HepG2 (cell line): Measurements from ENCODE around the gene INTS3. TPM values are rescaled to one million over a fixed set of nuclear protein-coding genes. Genes with fewer than 3 reads are reported as not detected.
A peak's percentile ranks its signal among the peaks of the same experiment; 100 is the strongest.

Experiments
- BRCA1 ChIP-seq: sonication (generic); formaldehyde crosslinking; IDR thresholded peaks from 2 replicates; pipeline ENCODE4 v1.4.0; 2020; ENCODE audit warnings: missing genetic modification reagents
- CAMTA2 ChIP-seq: sonication (generic); formaldehyde crosslinking; IDR thresholded peaks from 2 replicates; pipeline ENCODE4 v1.4.0; 2020; ENCODE audit warnings: mild to moderate bottlenecking, missing genetic modification reagents, borderline replicate concordance
- CHD4 ChIP-seq: fragments of 200-600 bp; sonication (generic); IDR thresholded peaks from 2 replicates; pipeline ENCODE4 v1.7.0; 2017; ENCODE audit warnings: mild to moderate bottlenecking, low read length, borderline replicate concordance
- FIP1L1 ChIP-seq: fragments of 200-400 bp; formaldehyde crosslinking; IDR thresholded peaks from 2 replicates; pipeline ENCODE4 v1.6.1; 2018; ENCODE audit warnings: low read depth, mild to moderate bottlenecking, low read length, moderate library complexity, borderline replicate concordance; ENCODE audit not compliant: insufficient read depth
- FOXJ3 ChIP-seq: sonication (generic); formaldehyde crosslinking; IDR thresholded peaks from 2 replicates; pipeline ENCODE4 v1.4.0; 2020; ENCODE audit warnings: missing genetic modification reagents, mild to moderate bottlenecking, borderline replicate concordance
- HMG20B ChIP-seq: conservative IDR thresholded peaks from 2 replicates; pipeline ENCODE4 v1.6.1; 2016; ENCODE audit warnings: missing genetic modification reagents, missing compliant biosample characterization
- KDM4B ChIP-seq: sonication (generic); formaldehyde crosslinking; IDR thresholded peaks from 2 replicates; pipeline ENCODE4 v1.4.0; 2020; ENCODE audit warnings: missing genetic modification reagents
- MEIS2 ChIP-seq: sonication (generic); formaldehyde crosslinking; IDR thresholded peaks from 2 replicates; pipeline ENCODE4 v1.9.0; 2021; ENCODE audit warnings: mild to moderate bottlenecking, missing genetic modification reagents
- MLLT10 ChIP-seq: sonication (generic); formaldehyde crosslinking; IDR thresholded peaks from 2 replicates; pipeline ENCODE4 v1.4.0; 2020; ENCODE audit warnings: missing genetic modification reagents
- RFXAP ChIP-seq: sonication (generic); formaldehyde crosslinking; IDR thresholded peaks from 2 replicates; pipeline ENCODE4 v1.4.0; 2020; ENCODE audit warnings: missing genetic modification reagents, borderline replicate concordance
- SALL1 ChIP-seq: sonication (generic); formaldehyde crosslinking; IDR thresholded peaks from 2 replicates; pipeline ENCODE4 v1.8.0; 2022; ENCODE audit warnings: mild to moderate bottlenecking, missing genetic modification reagents
- SNAPC2 ChIP-seq: sonication (generic); formaldehyde crosslinking; IDR thresholded peaks from 2 replicates; pipeline ENCODE4 v1.8.1; 2022; ENCODE audit warnings: mild to moderate bottlenecking, missing genetic modification reagents
- SRY ChIP-seq: sonication (generic); formaldehyde crosslinking; IDR thresholded peaks from 2 replicates; pipeline ENCODE4 v1.8.0; 2022; ENCODE audit warnings: mild to moderate bottlenecking, missing genetic modification reagents
- ZEB1 ChIP-seq: IDR thresholded peaks from 2 replicates; pipeline ENCODE4 v1.6.1; 2012; ENCODE audit warnings: mild to moderate bottlenecking, low read depth, inconsistent platforms; ENCODE audit not compliant: insufficient replicate concordance
- ZNF331 ChIP-seq: sonication (generic); formaldehyde crosslinking; IDR thresholded peaks from 2 replicates; pipeline ENCODE4 v1.4.0; 2020; ENCODE audit warnings: missing genetic modification reagents
- ZNF350 ChIP-seq: sonication (generic); formaldehyde crosslinking; IDR thresholded peaks from 2 replicates; pipeline ENCODE4 v1.4.0; 2020; ENCODE audit warnings: mild to moderate bottlenecking, low read depth, missing genetic modification reagents, borderline replicate concordance
- ZNF430 ChIP-seq: sonication (generic); formaldehyde crosslinking; IDR thresholded peaks from 2 replicates; pipeline ENCODE4 v1.9.0; 2021; ENCODE audit warnings: mild to moderate bottlenecking, missing genetic modification reagents
- ZNF431 ChIP-seq: sonication (generic); formaldehyde crosslinking; IDR thresholded peaks from 2 replicates; pipeline ENCODE4 v1.9.0; 2022; ENCODE audit warnings: missing genetic modification reagents, low read depth, mild to moderate bottlenecking, borderline replicate concordance
- ZNF619 ChIP-seq: sonication (generic); formaldehyde crosslinking; IDR thresholded peaks from 2 replicates; pipeline ENCODE4 v1.4.0; 2020; ENCODE audit warnings: mild to moderate bottlenecking, missing genetic modification reagents
- ZNF772 ChIP-seq: sonication (generic); formaldehyde crosslinking; IDR thresholded peaks from 2 replicates; pipeline ENCODE4 v1.5.0; 2020; ENCODE audit warnings: mild to moderate bottlenecking, missing genetic modification reagents
- polyA plus RNA-seq, 8 experiments: library from polyadenylated mRNA; depleted of rRNA in 3 of 8; stranded (reverse) in 7 of 8; unstranded in 1 of 8; fragments of >200 nt; fragmentation: Illumina TruSeq in 4 of 8; extraction: Trizol in 4 of 8; gene quantifications; 2 replicates each; pipeline versions ENCODE4 v1.2.1 to v1.2.3, GENCODE V29; 2011 to 2016; ENCODE audit warnings: low read depth in 4 of 8, missing spikeins in 1 of 8, mixed read lengths in 1 of 8; ENCODE audit not compliant: insufficient read depth in 1 of 8
- total RNA-seq, 5 experiments: library from RNA; depleted of rRNA; stranded (reverse); fragments of >200 nt; fragmentation: Illumina TruSeq; extraction: Trizol; gene quantifications; 2 replicates each; pipeline ENCODE4 v1.2.3, GENCODE V29; 2016; ENCODE audit warnings: low read depth in 1 of 5
- TF ChIP-seq, protein P1 (sequence below): sonication (generic); formaldehyde crosslinking; IDR thresholded peaks from 2 replicates; pipeline ENCODE4 v1.5.0; 2020; ENCODE audit warnings: missing genetic modification reagents
- TF ChIP-seq, protein P2 (sequence below): sonication (generic); formaldehyde crosslinking; IDR thresholded peaks from 2 replicates; pipeline ENCODE4 v1.4.0; 2020; ENCODE audit warnings: low read depth, mild to moderate bottlenecking, missing genetic modification reagents
- TF ChIP-seq, protein P3 (sequence below): sonication (generic); formaldehyde crosslinking; IDR thresholded peaks from 2 replicates; pipeline ENCODE4 v1.4.0; 2020; ENCODE audit warnings: missing genetic modification reagents
- TF ChIP-seq, protein P4 (sequence below): sonication (generic); formaldehyde crosslinking; IDR thresholded peaks from 2 replicates; pipeline ENCODE4 v1.4.0; 2020; ENCODE audit warnings: missing genetic modification reagents, mild to moderate bottlenecking, borderline replicate concordance

Gene INTS3
- total and polyA plus RNA-seq, 2 of the 13 experiments (the other 11 are each of a cell fraction or from before 2014, with no cell fraction given), result 17.2 to 27.2 TPM

DNA sequence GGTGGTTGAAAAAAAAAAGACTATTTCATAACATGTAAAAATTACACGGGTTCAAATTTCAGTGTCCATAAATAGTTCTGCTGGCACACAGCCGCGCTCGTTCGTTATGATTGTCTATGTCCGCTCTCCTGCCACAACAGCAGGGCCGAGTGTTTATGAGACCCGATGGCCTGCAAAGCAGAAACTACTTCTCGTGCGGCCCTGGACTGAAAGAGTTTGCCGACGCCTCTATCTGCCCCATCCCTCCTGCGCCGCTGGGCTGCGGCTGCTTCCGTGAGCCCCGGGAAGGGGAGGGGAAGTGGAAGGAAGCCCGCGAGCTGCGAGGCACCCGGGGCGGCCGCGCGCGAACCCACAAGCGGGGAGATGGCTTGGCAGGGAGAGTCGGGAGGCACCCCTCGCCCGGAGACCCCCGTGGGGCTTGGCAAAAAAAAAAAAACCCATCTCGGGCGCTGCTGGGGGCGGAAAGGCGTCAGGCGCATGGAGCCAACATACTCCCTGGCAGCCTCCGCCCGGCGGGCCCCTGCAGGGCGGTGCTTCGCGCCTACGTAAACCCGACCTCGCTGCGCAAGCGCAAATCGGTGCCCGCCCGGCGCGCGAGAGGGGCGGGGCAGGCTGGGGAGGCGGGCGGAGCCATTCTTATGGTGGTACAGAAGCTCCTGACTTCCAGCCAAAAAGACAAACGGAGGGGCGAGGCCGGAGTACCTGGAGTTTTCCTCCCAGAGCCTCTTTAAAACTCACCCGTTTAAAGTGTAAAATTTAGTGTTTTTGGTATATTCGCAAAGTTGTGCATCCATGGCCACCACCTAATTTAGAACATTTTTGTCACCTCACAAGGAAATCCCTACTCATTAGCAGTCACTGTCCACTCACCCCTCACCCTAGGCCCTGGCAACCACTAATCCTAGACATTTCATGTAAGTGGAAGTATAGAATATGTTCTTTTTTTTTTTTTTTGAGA lies 55.7 kb downstream of the INTS3 start (continued):
- TF ChIP-seq SNAPC2 (peak; percentile 89; the same call in 1 of the 2 replicates), ZNF772 (peak; percentile 69; the same call in 1 of the 2 replicates), ZEB1 (peak; percentile 16), CHD4 (no peak), ZNF331 (CRISPR knock-in tag) (peak; percentile 50; the same call in 1 of the 2 replicates), MLLT10 (no peak), SRY (CRISPR knock-in tag) (peak; percentile 86), RFXAP (0 out of 2 replicates have a peak, but pooled peaks have one; percentile 31), HMG20B (CRISPR knock-in tag) (no peak), FIP1L1 (no peak), FOXJ3 (CRISPR knock-in tag) (no peak), BRCA1 (CRISPR knock-in tag) (peak; percentile 62; the same call in 1 of the 2 replicates), KDM4B (CRISPR knock-in tag) (no peak), MEIS2 (CRISPR knock-in tag) (peak; percentile 62; the same call in 1 of the 2 replicates), ZNF430 (CRISPR knock-in tag) (0 out of 2 replicates have a peak, but pooled peaks have one; percentile 37), ZNF619 (CRISPR knock-in tag) (no peak), ZNF431 (0 out of 2 replicates have a peak, but pooled peaks have one; percentile 55), SALL1 (CRISPR knock-in tag) (peak; percentile 79), ZNF350 (CRISPR knock-in tag) (peak; percentile 82), CAMTA2 (CRISPR knock-in tag) (peak; percentile 93; the same call in 1 of the 2 replicates)
- TF ChIP-seq, protein P1, sequence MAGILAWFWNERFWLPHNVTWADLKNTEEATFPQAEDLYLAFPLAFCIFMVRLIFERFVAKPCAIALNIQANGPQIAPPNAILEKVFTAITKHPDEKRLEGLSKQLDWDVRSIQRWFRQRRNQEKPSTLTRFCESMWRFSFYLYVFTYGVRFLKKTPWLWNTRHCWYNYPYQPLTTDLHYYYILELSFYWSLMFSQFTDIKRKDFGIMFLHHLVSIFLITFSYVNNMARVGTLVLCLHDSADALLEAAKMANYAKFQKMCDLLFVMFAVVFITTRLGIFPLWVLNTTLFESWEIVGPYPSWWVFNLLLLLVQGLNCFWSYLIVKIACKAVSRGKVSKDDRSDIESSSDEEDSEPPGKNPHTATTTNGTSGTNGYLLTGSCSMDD (CRISPR knock-in tag), result no peak
- TF ChIP-seq, protein P2, sequence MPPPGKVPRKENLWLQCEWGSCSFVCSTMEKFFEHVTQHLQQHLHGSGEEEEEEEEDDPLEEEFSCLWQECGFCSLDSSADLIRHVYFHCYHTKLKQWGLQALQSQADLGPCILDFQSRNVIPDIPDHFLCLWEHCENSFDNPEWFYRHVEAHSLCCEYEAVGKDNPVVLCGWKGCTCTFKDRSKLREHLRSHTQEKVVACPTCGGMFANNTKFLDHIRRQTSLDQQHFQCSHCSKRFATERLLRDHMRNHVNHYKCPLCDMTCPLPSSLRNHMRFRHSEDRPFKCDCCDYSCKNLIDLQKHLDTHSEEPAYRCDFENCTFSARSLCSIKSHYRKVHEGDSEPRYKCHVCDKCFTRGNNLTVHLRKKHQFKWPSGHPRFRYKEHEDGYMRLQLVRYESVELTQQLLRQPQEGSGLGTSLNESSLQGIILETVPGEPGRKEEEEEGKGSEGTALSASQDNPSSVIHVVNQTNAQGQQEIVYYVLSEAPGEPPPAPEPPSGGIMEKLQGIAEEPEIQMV (CRISPR knock-in tag), result 0 out of 2 replicates have a peak, but pooled peaks have one; percentile 20
- TF ChIP-seq, protein P3, sequence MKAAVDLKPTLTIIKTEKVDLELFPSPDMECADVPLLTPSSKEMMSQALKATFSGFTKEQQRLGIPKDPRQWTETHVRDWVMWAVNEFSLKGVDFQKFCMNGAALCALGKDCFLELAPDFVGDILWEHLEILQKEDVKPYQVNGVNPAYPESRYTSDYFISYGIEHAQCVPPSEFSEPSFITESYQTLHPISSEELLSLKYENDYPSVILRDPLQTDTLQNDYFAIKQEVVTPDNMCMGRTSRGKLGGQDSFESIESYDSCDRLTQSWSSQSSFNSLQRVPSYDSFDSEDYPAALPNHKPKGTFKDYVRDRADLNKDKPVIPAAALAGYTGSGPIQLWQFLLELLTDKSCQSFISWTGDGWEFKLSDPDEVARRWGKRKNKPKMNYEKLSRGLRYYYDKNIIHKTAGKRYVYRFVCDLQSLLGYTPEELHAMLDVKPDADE (CRISPR knock-in tag), result no peak
- TF ChIP-seq, protein P4, sequence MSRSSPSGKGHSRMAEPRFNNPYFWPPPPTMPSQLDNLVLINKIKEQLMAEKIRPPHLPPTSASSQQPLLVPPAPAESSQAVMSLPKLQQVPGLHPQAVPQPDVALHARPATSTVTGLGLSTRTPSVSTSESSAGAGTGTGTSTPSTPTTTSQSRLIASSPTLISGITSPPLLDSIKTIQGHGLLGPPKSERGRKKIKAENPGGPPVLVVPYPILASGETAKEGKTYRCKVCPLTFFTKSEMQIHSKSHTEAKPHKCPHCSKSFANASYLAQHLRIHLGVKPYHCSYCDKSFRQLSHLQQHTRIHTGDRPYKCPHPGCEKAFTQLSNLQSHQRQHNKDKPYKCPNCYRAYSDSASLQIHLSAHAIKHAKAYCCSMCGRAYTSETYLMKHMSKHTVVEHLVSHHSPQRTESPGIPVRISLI (CRISPR knock-in tag), result peak; percentile 73; the same call in 1 of the 2 replicates
